Fibroblast of lung (primary cell): ENCODE data around the gene HMGB3.

Source experiments
- CTCF ChIP-seq, 2 donors: IDR thresholded peaks in 1 of 2; conservative IDR thresholded peaks in 1 of 2; 1 replicate in 1 of 2; 2 replicates in 1 of 2; pipeline ENCODE4 v1.5.1; 2011 to 2012; ENCODE audit warnings: low read length in 2 of 2, control low read depth in 1 of 2, inconsistent platforms in 1 of 2, low read depth in 1 of 2, mild to moderate bottlenecking in 1 of 2
- EZH2 ChIP-seq: IDR thresholded peaks from 2 replicates; pipeline ENCODE4 v1.5.1; 2012; ENCODE audit warnings: low read length, control low read depth, mild to moderate bottlenecking; ENCODE audit errors: missing control alignments

GRCh38 chrX:150982788-150983520, at the start of gene HMGB3:
- no peak for TF ChIP-seq CTCF (conservative IDR thresholded peaks at IDR 0.05 in 1 of 2, IDR thresholded peaks at IDR 0.05 in 1 of 2; ENCODE audit: low read depth in 1 of 2, low read length in 2 of 2)
- TF ChIP-seq EZH2, result no peak
